Stimulated activated CD8-positive, alpha-beta memory T cell treated with anti-CD3 and anti-CD28 coated beads, Interleukin-15, amount 100 ng/mL, for 48 hours (primary cell): ENCODE measurements around the gene RPL10L.

ENCODE experiments used
- DNase-seq, 2 donors: peaks; one replicate each; pipeline ENCODE4 v3.0.0-alpha.2; 2020; ENCODE audit warnings: low read depth in 2 of 2

RPL10L gene

DNA sequence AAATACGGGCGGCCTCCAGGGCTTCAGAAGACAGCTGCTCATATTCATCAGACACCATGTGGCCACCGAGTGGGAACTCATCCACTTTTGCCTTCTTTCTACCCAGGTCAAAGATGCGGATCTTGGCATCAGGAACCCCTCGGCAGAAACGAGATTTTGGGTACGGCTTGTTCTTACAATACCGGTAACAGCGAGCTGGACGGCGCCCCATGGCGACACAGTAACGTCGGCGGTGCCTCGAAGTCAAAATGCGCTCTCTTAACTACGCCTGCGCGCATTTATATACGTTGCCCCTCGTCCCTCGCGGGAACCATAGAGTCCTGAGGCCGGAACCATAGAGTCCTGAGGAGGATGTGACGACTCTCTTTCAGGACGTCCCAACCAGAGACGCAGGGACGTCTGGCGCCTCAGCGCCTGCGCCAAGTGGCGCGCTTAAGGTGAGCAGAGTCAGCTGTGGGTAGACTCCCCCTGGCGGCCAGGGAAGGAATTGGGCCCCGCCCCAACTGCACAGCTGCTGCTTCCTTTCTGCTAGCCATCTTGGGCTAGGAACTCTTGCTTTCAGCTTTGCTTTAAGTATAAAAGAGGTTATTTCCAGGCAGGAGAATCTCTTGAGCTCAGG lies at the start of gene RPL10L:
RPL10L (minus strand) TSS at position 256 of the 619 bp plus-strand sequence; CDS start at position 211, 45 bp downstream.
- DNase-seq = no peak

DNA sequence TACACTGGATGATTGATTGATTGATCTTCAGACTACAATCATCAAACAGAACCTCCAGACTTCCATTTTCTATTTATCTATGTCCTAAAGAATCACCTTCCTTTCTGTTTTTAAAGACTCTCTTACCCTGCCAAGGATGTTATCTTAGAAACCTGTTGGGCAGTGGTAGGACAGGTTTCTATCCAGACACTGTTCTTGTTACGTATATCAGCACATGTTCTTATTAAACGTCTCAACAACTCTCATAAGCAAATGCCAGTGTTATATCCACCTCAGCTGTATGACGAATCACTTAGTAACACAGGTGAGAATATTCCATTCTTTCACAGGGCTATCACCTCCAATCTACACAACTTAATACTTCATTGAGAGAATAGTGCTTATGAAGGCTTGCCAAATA lies 40.2 kb upstream of the RPL10L start:
- DNase-seq = no peak

DNA sequence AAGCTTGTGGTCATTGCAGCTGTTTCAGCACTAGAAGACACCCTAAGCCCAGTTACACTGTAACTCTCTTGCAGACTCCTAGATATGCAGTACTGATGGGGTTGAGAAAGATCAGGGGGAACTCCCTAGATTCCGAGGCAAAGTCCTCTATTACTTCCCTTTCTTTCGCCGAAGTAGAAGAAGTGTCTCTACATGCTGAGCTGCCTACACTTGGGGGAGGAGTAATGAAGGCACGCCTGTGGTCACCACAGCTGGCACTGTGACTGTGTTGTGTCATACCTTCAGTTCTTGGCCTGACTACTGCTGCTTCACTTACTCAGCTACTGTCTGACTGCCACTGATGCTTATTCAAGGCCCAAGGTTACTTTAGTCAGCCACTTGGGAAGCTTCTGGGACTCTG lies 35.1 kb upstream of the RPL10L start:
- no peak for DNase-seq

DNA sequence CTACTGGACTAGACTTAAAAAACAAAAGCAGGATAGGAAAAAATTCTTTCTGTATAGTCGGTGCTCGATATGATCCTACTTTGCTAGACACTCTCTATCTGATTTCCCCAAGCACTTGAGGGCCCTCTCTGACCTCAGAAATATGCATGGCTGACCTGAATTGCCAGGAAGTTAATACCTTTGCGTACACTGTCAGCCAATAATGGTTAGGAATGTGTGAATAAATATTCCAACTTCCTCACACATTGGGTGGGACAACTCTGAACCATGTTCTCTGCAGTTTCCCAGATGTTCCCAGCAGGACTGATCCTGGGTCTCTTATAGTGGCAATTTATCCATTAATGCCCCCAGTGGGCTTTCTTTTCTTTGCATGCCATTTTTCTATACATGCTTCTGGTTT lies 20.5 kb upstream of the RPL10L start:
- DNase-seq = no peak

DNA sequence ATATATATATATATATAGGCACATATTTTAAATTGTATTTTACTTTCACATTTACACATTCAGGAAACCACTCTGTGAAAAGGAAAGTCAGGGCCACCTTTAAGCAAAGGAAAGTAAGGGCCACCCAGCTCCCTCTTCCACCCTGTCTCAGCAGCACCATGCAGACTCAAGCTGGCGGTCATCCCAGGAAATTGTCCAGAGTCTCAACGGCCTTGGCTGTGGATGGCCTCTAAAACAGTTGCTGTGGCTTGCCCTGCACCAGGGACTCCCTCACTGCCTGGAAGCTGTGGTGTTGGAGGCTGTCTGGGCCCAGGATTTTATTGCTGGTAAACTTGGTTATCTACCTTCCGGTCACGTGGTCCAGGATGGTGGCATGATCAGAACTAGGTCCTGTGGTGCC lies 11.8 kb upstream of the RPL10L start:
- no peak for DNase-seq

DNA sequence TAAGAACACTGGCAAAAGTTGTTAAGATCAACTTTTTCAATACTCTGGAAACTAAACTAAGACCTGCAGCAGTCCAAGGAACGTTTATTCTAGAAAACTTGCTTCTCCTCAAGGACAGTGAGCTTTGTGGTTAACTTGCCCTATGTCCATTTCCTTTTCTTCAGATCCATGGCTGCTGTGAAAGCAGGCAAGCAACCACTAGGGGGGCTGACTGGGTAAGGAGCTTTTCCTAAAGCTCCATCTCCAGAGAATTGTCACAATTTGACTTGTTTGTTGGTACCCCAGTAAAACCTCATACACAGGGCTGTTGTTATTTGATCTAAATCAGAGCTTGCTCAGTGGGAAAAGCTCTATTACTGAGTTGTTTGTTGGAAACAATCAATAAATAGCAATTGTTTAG lies 10.1 kb upstream of the RPL10L start:
- no peak for DNase-seq

DNA sequence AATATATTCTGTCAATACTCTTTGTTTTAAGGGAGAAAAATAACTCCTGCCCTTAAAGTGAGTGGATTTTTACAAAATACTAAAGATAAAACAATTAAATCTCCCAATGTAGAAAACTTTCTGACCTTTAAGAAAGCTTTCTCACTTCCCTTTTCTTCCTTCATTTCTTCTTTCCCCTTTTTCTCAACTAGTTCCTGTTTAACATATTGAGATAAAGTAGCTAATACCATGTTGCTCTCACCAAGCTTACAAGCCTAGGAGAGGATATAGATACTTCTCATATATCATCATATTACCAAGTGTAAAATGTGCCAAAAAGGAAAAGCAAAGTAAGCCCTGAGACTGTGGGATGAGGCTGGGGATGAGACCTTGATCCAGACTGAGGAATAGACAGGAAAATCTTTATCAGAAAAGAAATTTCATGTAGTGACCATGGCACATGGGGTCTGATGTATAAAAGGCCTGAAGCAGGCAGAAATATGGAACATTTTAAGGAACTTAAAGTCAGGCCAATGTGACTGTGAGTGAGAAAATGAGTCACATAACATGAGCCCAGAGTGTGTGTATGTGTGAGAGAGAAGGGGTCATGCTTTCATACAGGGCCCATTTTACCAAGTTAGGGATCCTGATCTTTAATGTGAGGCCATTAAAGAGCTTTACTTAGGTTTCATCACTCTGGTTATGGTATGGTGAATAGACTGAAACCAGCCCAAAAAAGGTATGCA lies 1.6 kb upstream of the RPL10L start:
- DNase-seq = no peak

DNA sequence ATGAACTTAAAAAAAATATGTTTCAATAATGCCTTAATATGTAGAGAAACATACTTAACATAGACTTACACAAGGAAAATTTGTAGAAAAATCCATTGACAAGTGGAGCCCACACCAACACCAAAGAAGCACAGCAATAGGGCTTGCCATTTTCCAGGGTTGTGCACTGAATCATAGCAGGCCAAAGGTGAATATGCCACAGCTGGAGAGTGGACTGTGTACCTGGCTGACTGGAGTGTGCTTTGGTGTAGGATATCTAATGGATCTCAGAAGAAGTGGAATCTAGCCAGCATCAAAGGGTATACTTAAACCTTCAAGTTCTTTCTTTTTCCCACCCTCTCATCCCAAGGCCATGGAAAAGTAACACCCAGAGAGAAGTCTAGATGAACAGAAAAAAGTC lies 4.8 kb downstream of the RPL10L start:
- DNase-seq = no peak

DNA sequence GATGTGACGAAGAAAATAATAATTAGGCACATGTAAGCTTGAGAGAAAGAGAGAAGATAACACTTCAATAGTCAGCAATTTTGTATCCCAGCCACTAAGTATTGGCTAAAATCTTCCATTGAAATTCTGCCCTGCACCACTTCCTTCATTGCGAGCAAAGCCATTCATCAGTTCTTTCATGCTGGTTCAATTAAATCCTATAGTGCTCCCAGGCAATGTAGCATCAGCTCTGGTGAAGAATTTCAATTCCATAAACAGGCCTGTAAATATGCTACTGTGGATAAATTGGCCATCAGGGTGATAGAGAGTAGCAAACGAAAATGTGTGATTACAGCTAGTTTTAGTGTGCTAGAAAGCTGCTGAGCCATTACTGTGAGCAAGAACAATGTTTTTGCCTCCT lies 24.7 kb downstream of the RPL10L start:
- no peak for DNase-seq
